Fibroblast of the aortic adventitia (primary cell): Measurements from ENCODE around the gene CYBRD1. TPM values are rescaled to one million over a fixed set of nuclear protein-coding genes. Genes with fewer than 3 reads are reported as not detected.
"Not testable (repeated sequence)": the region's sequence is repeated elsewhere in the genome, so short reads cannot be mapped to it uniquely, and the experiment has no call there.

Source experiments
- DNase-seq: peaks from one replicate; pipeline ENCODE4 v3.0.0-alpha.2; 2010; ENCODE audit warnings: low read depth
- H3K4me3 ChIP-seq: 2 replicates; pipeline ENCODE4 v1.5.1; 2011; ENCODE audit warnings: low read depth, mild to moderate bottlenecking, control low read depth, low read length, moderate library complexity
- CTCF ChIP-seq: IDR thresholded peaks from 2 replicates; pipeline ENCODE4 v1.5.1; 2011; ENCODE audit warnings: mild to moderate bottlenecking, low read length, control low read depth, inconsistent platforms; ENCODE audit not compliant: insufficient read depth
- total RNA-seq: library from RNA; depleted of rRNA; stranded (reverse); fragments of >200 nt; gene quantifications from 2 replicates; pipeline ENCODE4 v1.2.3, GENCODE V29; 2012; ENCODE audit warnings: low replicate concordance

CYBRD1 gene
- total RNA-seq, 1 donor = 741 TPM

DNA sequence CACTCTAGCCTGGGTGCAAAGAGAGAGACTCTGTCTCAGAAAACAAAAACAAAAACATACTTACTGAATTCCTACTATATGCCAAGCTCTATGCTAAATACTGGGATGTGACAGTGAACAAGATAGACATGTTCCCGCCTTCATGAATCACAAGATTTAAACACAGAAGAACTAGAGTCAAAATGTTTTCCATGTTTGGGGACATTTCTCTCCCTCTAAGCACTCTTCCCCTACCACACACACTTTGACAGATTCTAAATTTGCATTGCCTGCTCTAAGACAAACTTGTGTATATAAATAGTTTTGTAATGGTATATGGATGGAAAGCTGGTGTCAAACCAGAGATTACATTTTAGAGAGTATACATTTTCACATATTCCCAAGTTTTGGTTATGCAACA, 11.1 kb downstream of the CYBRD1 start:
- no peak for TF ChIP-seq CTCF
- DNase-seq = no peak

GRCh38 chr2:171535528-171535927, 13.3 kb downstream of the CYBRD1 start:
- H3K4me3 ChIP-seq, DNase-seq: not testable (repeated sequence)

More for the DNA sequence above, 11.1 kb downstream of the CYBRD1 start:
- H3K4me3 ChIP-seq = no peak overlapping the region

- no peak overlapping the region for H3K4me3 ChIP-seq
- DNase-seq = no peak
- TF ChIP-seq CTCF = no peak
Observed at GRCh38 chr2:171540437-171540836, 18.2 kb downstream of the CYBRD1 start.

- H3K4me3 ChIP-seq = no peak overlapping the region
- peak; percentile 29 for DNase-seq
- peak; percentile 57 for TF ChIP-seq CTCF
Observed at GRCh38 chr2:171541202-171541887, 19.1 kb downstream of the CYBRD1 start.

GRCh38 chr2:171545086-171545485, 22.8 kb downstream of the CYBRD1 start:
- no peak for DNase-seq
- H3K4me3 ChIP-seq = no peak overlapping the region
- TF ChIP-seq CTCF = no peak

DNA sequence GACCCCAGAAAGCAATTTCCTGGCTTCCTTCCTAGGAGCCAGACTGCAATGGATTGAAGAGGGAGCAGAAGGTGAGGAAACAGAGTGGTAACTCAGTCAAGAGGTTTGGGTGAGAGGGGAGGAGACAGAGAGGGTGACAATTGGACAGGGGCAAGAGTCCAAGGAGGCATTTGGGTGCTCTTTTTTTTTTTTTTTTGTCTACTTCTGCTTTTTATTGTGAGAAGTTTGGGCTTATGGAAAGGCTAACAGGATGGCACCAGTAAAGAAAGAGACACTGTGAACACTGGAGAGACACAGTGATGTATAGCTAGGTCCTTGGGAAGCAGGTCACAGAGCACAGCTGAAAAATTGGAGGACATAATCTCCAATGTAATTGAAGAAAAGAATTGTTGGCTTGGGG, 25.0 kb downstream of the CYBRD1 start:
- no peak for DNase-seq

DNA sequence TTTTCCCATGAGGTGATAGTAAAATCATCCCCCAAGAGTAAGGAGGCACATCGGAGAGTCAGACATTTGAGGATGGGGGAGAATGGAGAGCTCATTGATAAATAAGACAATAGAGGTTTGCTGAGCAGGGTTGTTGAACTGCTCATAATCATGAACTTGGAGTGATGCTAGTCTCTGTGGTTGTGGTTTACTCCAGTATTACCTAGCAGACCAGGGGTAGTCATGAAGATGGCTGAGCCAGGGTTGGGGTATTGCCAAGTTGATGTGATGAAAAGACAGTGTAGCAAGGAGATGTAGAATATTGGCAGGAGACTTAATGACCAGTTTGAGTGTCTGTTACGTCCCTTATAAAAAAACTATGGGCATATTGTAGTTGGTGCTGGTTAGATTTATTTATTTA, 25.4 kb downstream of the CYBRD1 start:
- TF ChIP-seq CTCF = no peak
- no peak overlapping the region for H3K4me3 ChIP-seq
- peak; percentile 17 for DNase-seq

More for the DNA sequence above, 25.0 kb downstream of the CYBRD1 start:
- no peak for TF ChIP-seq CTCF
- H3K4me3 ChIP-seq = no peak overlapping the region
